GM18520 (cell line): ENCODE results near the gene PTF1A.

Source experiments
- ATAC-seq: cut with Tn5 transposase; IDR thresholded peaks from one replicate; pipeline ENCODE4 v1.9.1; 2021; ENCODE audit not compliant: unreplicated experiment

PTF1A gene

GRCh38 chr10:23186178-23186577 is 5.9 kb upstream of the PTF1A start:
- no peak for ATAC-seq

- ATAC-seq, result no peak
Measured at GRCh38 chr10:23186697-23187096, 5.4 kb upstream of the PTF1A start.

- ATAC-seq, result no peak
Measured at GRCh38 chr10:23187155-23187554, 5.0 kb upstream of the PTF1A start.

- ATAC-seq, result no peak
Measured at GRCh38 chr10:23189024-23189423, 3.1 kb upstream of the PTF1A start.

- ATAC-seq, result no peak
Measured at GRCh38 chr10:23190872-23191763, 994 bp upstream of the PTF1A start.

GRCh38 chr10:23192712-23193434 is 761 bp downstream of the PTF1A start:
- no peak for ATAC-seq

GRCh38 chr10:23193435-23194074 is 1.4 kb downstream of the PTF1A start:
- ATAC-seq, result no peak

- no peak for ATAC-seq
Measured at GRCh38 chr10:23194471-23194965, 2.4 kb downstream of the PTF1A start.

GRCh38 chr10:23194966-23195845 is 3.1 kb downstream of the PTF1A start:
- no peak for ATAC-seq

- no peak for ATAC-seq
Measured at GRCh38 chr10:23195846-23196600, 3.9 kb downstream of the PTF1A start.

GRCh38 chr10:23196915-23197314 is 4.8 kb downstream of the PTF1A start:
- ATAC-seq, result no peak

- no peak for ATAC-seq
Measured at GRCh38 chr10:23197416-23197861, 5.3 kb downstream of the PTF1A start.

GRCh38 chr10:23198610-23198939 is 6.5 kb downstream of the PTF1A start:
- ATAC-seq, result no peak

GRCh38 chr10:23198940-23199767 is 7.0 kb downstream of the PTF1A start:
- ATAC-seq, result no peak

- ATAC-seq, result no peak
Measured at GRCh38 chr10:23199768-23200511, 7.8 kb downstream of the PTF1A start.

- ATAC-seq, result no peak
Measured at GRCh38 chr10:23200586-23200985, 8.5 kb downstream of the PTF1A start.

GRCh38 chr10:23200997-23201652 is 9.0 kb downstream of the PTF1A start:
- ATAC-seq, result no peak

- ATAC-seq, result no peak
Measured at GRCh38 chr10:23201837-23202236, 9.7 kb downstream of the PTF1A start.
